Activated CD4-positive, alpha-beta T cell treated with anti-CD3 and anti-CD28 coated beads, Interleukin-2, Interleukin-4, amounts not matched to agents 100 ng/mL and 50 ng/mL, durations not matched to agents 16 hours and 8 hours (primary cell): Measurements from ENCODE around the gene BAX.

Source experiments
- DNase-seq: peaks from one replicate; pipeline ENCODE4 v3.0.0-alpha.2; 2020; ENCODE audit warnings: low spot score

Gene BAX

DNA sequence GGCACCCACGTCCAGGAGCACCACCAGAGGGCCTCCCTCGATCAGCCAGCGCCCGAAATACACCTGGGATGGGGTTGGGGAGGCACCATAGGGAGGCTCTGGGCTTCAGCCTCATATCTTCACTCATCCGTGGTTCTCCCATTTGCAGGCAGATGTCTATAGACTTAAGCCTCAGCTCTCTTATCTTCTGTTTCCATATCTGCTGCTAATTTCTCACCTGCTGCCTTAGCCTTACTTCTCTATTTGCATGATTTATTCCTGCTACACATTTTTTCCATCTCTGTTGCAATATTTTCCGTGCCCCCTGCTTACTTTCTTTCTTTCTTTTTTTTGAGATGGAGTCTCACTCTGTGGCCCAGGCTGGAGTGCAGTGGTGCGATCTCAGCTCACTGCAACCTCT lies 32.6 kb downstream of the BAX start:
- no peak for DNase-seq

GRCh38 chr19:48988286-48988685 lies 33.6 kb downstream of the BAX start:
- no peak for DNase-seq

GRCh38 chr19:48988860-48989259 lies 34.2 kb downstream of the BAX start:
- no peak for DNase-seq

- DNase-seq: no peak
Measured at GRCh38 chr19:48989701-48990291, 35.1 kb downstream of the BAX start.

DNA sequence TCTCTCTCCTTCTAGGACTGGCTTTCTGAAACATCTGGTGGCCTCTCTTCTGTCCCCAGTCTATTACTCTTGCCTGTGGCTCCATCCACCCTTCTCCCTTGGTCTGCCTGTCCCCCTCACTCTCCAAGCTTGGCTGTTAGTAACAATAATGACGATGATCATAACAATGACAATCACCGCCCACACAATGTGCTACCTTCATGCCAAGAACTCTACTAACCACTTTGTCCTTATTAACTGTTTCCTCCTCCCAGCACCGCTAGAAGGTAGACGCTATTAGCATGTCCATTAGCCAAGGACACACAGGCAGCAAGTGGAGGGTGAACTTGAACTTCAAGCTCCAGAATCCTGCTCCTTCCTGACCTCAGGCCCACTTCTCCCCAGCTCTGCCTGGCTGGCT lies 35.7 kb downstream of the BAX start:
- no peak for DNase-seq

GRCh38 chr19:48991011-48991609 lies 36.4 kb downstream of the BAX start:
- DNase-seq: no peak

- DNase-seq: no peak
Measured at GRCh38 chr19:48991873-48992580, 37.4 kb downstream of the BAX start.

GRCh38 chr19:48992581-48993174 lies 38.0 kb downstream of the BAX start:
- DNase-seq: no peak

DNA sequence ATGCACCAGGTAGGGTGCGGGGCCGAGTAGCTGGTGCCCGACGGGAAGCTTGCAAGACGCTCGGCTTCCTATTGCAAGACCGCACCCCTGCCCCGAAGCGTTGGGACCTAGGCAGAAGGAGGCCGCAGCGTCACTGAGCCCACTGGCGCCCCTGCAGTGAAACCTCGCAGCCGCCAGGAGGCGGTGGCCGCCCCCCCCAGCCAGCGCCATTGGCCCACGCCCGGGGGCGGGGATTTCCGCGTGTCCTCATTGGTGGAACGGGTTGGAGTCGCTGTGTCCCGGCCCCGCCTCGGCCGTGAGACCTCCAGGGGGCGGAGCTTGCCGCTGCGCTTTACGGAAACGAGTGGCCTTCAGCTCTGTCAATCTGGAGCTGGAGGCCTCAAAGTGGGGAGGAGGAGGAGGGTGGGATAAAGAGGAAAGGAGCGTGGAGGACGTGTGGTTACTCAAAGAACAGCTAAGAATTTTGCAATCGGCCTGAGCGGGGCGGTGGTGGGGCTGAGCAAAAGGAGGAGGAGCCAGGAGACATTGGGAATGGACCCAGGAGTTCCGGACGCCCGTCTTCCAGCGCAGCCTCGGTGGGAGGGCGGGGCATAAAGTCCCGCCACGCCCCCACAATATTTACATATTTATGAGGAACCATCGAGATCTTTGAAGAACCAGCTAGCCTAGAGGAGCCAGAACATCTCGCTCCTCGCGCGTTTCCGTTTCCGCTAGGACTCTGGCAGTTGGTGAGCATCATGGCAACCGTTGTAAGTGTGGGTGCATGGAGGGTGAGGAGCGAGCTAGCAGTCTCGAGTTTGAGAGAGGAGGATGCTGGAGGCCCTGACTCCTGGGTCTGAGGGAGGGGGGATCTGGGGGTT lies 38.7 kb downstream of the BAX start, which contains the start of the genes GYS1 and RUVBL2:
TSS of gene GYS1 (minus strand) at position 135 of the 860 bp plus-strand sequence. CDS start 197 bp downstream, outside the sequence.
TSS of gene RUVBL2 (plus strand) at position 713 of the 860 bp plus-strand sequence. CDS start at position 738, 25 bp downstream.
- DNase-seq: peak; percentile 100

DNA sequence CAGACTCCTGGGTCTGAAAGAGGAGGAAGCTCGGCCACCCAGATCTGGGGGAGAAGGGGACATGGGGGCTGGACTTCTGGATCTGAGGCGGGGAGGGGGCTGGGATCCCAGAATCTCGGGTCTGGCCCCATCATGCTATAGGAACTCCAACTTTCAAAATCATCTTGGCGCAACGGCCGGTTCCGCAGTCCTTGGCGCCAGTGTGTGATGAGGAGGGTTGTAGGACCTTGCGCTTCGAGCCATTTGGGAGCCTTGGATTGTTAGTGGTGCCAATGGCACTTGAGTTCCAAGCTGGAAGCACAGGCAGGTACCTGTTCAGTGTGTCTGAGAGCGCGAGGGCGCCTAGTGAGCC lies 39.3 kb downstream of the BAX start:
- no peak for DNase-seq

- DNase-seq: peak; percentile 60
Measured at GRCh38 chr19:48997972-48998371, 43.3 kb downstream of the BAX start.

DNA sequence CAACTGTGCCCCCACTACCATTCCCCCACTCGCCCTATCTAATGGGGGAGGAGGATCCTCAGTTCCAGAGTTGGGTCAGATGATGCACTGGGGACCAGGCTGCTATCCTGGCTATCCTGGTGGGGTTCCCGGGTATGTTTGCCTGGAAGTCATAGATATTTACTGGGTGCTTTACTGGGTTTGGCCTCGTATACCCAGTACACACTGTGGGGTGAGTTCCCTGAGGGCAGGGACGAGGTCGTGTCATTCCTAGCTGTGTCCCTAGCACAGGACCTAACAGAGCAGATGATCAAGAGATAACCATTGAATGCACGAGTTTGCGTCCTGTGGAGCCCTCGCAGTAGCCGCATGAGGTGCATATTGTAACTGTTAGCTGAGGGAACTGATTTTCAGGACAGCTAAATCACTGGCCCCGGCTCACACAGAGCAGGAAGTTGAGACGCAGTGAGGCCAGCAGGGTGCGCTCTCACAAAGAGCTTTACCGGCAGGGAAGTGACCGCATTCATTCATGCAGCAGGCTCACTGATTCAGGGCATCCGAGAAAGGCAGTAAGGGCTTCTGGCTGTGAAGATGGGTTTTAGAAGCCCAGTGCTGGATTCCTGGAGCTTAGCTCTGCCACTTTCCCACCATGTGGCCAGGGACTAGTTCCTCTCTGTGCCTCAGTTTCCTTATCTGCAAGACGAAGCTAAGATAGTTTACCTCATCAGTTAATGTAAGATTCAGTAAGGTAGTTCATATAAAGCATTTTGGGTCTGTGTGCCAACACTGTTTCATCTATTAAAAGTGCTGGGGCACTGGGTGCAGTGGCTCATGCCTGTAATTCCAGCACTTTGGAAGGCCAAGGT lies 45.0 kb downstream of the BAX start:
- DNase-seq: peak; percentile 73

DNA sequence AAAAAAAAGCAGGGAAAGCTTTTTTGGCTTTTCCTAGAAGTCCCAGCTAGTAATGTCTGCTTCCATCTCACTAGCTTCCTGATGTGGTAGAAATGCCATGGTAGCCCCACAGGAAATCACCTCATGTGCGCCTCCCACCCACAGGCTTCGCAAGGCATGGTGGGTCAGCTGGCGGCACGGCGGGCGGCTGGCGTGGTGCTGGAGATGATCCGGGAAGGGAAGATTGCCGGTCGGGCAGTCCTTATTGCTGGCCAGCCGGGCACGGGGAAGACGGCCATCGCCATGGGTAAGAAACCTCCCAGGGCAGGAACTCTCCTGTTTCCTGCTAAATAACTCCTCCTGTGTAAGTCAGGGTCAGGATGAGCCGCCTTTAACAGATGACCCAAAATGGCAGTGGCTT lies 49.5 kb downstream of the BAX start:
- DNase-seq: no peak

DNA sequence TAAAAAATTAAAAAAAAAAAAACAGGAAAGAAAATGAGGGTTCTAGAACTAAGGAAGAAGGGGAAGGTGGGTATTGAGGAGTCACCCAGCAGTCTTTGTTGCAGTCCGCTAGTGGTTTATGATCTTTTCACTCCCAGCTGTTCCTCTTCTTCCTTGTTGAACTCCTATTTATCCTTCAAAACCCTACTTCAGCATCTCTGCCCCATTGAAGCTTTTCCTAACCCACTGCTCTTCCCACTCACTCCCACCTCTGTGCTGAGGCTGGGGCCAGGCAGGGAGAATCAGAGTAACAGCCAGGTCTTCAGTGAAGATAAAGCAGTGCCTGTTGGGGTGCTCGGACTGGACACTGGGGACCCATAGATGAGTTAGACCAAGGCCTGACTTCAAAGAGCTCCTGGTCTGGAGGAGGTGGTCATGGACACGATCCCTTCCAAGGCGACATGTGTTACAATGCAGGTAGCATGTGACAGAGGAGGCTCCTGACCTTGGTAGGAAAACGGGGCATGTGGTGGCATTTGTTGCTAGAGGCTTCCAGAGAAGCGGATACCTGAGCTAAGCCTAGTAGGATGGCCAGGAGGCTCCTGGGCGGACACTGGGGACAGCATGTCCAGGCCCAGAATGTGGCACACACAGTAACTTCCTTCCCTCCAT lies 50.4 kb downstream of the BAX start:
- no peak for DNase-seq

DNA sequence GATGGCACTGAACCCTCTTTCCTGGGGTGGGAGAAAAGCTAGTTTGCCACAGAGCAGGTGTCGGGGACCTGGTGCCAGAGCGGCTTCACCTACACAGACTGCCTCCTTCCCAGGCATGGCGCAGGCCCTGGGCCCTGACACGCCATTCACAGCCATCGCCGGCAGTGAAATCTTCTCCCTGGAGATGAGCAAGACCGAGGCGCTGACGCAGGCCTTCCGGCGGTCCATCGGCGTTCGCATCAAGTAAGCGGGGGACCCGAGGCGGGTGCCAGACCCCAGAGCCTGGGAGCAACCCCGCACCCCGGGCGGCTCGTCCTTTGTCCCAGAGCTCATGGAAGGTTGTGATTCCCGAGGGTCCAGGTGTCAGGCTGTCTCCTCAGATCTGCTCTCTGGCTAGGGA lies 52.2 kb downstream of the BAX start:
- no peak for DNase-seq

GRCh38 chr19:49009828-49010227 lies 55.2 kb downstream of the BAX start:
- no peak for DNase-seq

GRCh38 chr19:49010453-49010852 lies 55.8 kb downstream of the BAX start:
- no peak for DNase-seq

DNA sequence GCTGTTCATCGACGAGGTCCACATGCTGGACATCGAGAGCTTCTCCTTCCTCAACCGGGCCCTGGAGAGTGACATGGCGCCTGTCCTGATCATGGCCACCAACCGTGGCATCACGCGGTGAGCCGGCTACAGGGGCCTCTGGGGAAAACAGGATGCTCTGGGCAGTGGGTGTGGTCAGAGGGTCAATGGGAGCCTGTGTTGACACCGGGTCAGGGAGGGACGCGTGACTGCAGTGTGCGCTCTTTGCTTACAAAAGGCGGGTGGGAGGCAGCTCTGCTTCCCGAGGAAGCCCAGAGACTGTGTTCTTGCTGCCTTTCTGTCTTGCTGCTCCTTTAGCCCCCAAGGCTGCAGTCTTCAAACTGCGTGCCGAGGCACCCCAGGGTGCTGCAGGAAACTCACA lies 56.5 kb downstream of the BAX start:
- no peak for DNase-seq
